GM21423 (cell line): ENCODE results near the gene CFL1.

ENCODE experiments used
- ATAC-seq: cut with Tn5 transposase; IDR thresholded peaks from one replicate; pipeline ENCODE4 v1.9.1; 2021; ENCODE audit warnings: mild to moderate bottlenecking, moderate library complexity; ENCODE audit not compliant: unreplicated experiment

Gene CFL1

DNA sequence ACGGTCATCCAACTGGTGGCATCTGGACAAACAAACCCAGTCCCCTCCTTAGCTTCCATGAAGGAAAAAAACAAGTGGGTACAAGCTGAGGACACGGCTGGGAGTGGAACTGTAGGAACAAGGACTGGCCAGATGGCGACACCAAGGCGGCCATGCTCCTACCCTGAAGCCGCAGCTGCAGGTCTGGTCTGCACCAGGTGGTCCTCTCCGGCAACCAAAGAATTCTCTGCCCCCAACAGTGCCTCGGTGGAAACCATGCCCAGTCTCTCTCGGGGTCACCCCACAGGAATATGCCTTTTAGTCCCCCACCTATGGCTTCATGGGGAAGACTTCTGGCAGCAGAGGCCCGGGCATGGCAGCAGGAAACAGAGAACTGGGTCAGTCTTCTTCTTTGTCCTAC, 48.5 kb downstream of the CFL1 start:
- no peak for ATAC-seq

DNA sequence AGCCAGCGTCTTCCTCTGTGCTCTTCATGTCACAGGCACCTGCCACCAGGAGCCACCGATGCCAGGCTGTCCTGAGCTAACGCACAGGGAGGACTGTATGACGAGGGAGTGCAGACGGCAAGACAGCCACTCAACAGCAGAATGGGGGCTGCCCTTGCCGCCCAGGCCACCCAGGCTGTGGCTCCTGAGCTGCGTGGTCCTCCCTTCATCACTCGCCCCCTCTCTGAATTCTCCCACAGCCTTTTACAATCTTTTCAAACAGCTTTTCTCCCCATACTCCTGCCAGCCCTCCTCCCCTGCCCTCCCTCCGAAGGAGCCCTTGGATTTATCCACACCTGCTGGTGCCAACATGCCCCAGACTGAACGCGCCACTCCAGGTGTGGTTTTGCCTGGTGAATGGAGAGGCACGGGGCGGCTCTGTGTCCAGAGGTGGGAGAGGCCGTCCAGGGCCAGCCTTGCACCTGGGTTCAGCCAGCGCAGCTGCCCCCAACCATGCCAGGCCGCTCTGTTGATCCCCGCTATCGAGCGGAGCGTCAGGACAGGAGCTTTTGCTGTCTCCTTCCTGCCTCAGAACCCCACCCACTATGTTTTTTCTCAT, 49.1 kb downstream of the CFL1 start:
- no peak for ATAC-seq

DNA sequence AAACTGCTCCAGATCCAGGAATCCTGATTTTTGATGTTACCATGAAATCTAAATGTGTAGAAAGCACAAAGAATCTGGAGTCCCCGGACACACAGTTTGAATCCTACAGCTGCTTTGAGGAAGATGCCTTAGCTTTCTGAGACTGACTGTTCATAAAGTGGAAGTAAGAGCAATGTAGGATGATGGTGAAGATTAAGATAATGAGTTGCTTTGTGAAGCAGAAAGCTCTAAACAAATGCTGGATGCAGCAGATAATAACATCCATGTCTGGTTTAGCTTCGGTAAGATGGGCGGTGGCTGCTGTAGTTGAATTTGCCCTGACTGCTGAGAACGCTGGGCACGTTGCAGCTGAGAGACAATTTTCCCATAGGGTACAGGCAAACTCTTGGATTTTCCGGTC, 51.0 kb downstream of the CFL1 start:
- ATAC-seq: no peak
